HepG2 (cell line): ENCODE results near the gene ACP5. TPM values are rescaled to one million over a fixed set of nuclear protein-coding genes. Genes with fewer than 3 reads are reported as not detected.

Source experiments
- ATAC-seq: fragments of 200-7000 bp; cut with Tn5 transposase; 3 replicates; pipeline ENCODE4 v1.9.1; 2020; ENCODE audit warnings: mild to moderate bottlenecking, moderate library complexity
- BruUV-seq: library from RNA; stranded (reverse); fragments of 400-500 nt; replicated peaks from 2 replicates; lab custom pipeline; 2021; lab: Mats Ljungman, UMichigan
- CTCF ChIA-PET: fragments of 300-600 bp; formaldehyde crosslinking; extraction: SDS; loops from one replicate; lab custom pipeline; 2021; ENCODE audit warnings: low total read pairs, inconsistent platforms, low intra/inter-chr PET ratio; lab: Yijun Ruan, JAX
- POLR2A ChIA-PET: fragments of 350-600 bp; sonication (Branson Sonifier 250); formaldehyde crosslinking; loops from one replicate; lab custom pipeline; 2020; ENCODE audit warnings: antibody characterized with exemption, inconsistent platforms; lab: Yijun Ruan, JAX
- DNase-seq: peaks from one replicate; pipeline ENCODE4 v3.0.0-alpha.2; 2015; ENCODE audit warnings: low spot score
- FAIRE-seq: peaks from 3 replicates; lab custom pipeline; 2011; peaks lifted over from hg19 to GRCh38; lab: Jason Lieb, UNC
- H2AFZ ChIP-seq: one replicate; pipeline ENCODE4 v1.6.1; 2011; ENCODE audit warnings: low read length, inconsistent platforms
- H3K27ac ChIP-seq: fragments of 300-600 bp; 3 replicates; pipeline ENCODE4 v1.8.0; 2011; ENCODE audit warnings: mixed run types, mild to moderate bottlenecking, mixed read lengths, low read length, inconsistent platforms; ENCODE audit not compliant: insufficient read depth; ENCODE audit errors: extremely low read length
- H3K27me3 ChIP-seq, 2 experiments: fragments of 200-600 bp in 1 of 2; 2 replicates in 1 of 2; 3 replicates in 1 of 2; pipeline versions ENCODE4 v1.6.0 to v1.8.0; 2011; ENCODE audit warnings: low read length in 2 of 2, mild to moderate bottlenecking in 2 of 2, moderate library complexity in 2 of 2, inconsistent platforms in 1 of 2; ENCODE audit not compliant: insufficient read depth in 2 of 2, control insufficient read depth in 1 of 2
- H3K36me3 ChIP-seq, 2 experiments: fragments of 200-600 bp in 1 of 2; replicated peaks in 1 of 2; 2 replicates in 1 of 2; 3 replicates in 1 of 2; pipeline versions ENCODE4 v1.5.1 to v1.8.0; 2011; ENCODE audit warnings: low read length in 2 of 2, inconsistent platforms in 1 of 2; ENCODE audit not compliant: insufficient read depth in 2 of 2, control insufficient read depth in 1 of 2
- H3K4me1 ChIP-seq: 2 replicates; pipeline ENCODE4 v1.5.1; 2012; ENCODE audit warnings: low read length, inconsistent platforms; ENCODE audit not compliant: insufficient read depth
- H3K4me2 ChIP-seq: 2 replicates; pipeline ENCODE4 v1.6.0; 2011; ENCODE audit warnings: low read depth, low read length, inconsistent platforms
- H3K4me3 ChIP-seq, 3 experiments: fragments of 200-600 bp in 1 of 3; sonication (generic), shearing (Covaris generic) in 1 of 3; replicated peaks in 1 of 3; 2 replicates each; pipeline ENCODE4 v1.5.1; 2011 to 2016; ENCODE audit warnings: low read length in 3 of 3, inconsistent platforms in 2 of 3, low read depth in 2 of 3, mild to moderate bottlenecking in 2 of 3, control low read depth in 1 of 3, mixed read lengths in 1 of 3; ENCODE audit not compliant: insufficient read depth in 1 of 3
- H3K79me2 ChIP-seq: one replicate; pipeline ENCODE4 v1.6.1; 2011; ENCODE audit warnings: low read length, inconsistent platforms; ENCODE audit not compliant: insufficient read depth
- H3K9ac ChIP-seq: 2 replicates; pipeline ENCODE4 v1.6.0; 2011; ENCODE audit warnings: mild to moderate bottlenecking, low read depth, low read length, inconsistent platforms; ENCODE audit not compliant: insufficient read depth
- H3K9me3 ChIP-seq: 2 replicates; pipeline ENCODE4 v1.5.1; 2012; ENCODE audit warnings: mild to moderate bottlenecking, low read length
- H4K20me1 ChIP-seq: 2 replicates; pipeline ENCODE4 v1.6.0; 2011; ENCODE audit warnings: inconsistent platforms, mild to moderate bottlenecking, low read length, moderate library complexity; ENCODE audit not compliant: insufficient read depth
- ATAD3A ChIP-seq: sonication (generic); formaldehyde crosslinking; IDR thresholded peaks from 2 replicates; pipeline ENCODE4 v1.4.0; 2020; ENCODE audit warnings: missing genetic modification reagents
- DMAP1 ChIP-seq: IDR thresholded peaks from 2 replicates; pipeline ENCODE4 v1.6.1; 2016
- KMT2B ChIP-seq: IDR thresholded peaks from 2 replicates; pipeline ENCODE4 v1.6.1; 2016; ENCODE audit warnings: missing genetic modification reagents, missing compliant biosample characterization
- LBX2 ChIP-seq: sonication (generic); formaldehyde crosslinking; IDR thresholded peaks from 2 replicates; pipeline ENCODE4 v1.5.0; 2020; ENCODE audit warnings: missing genetic modification reagents, mild to moderate bottlenecking, borderline replicate concordance
- SRF ChIP-seq: IDR thresholded peaks from 2 replicates; pipeline ENCODE4 v1.6.1; 2011; ENCODE audit warnings: mild to moderate bottlenecking, low read depth, low read length, moderate library complexity
- ZNF143 ChIP-seq: sonication (generic); formaldehyde crosslinking; IDR thresholded peaks from 2 replicates; pipeline ENCODE4 v1.4.0; 2020; ENCODE audit warnings: missing genetic modification reagents
- ZNF232 ChIP-seq: sonication (generic); formaldehyde crosslinking; IDR thresholded peaks from 2 replicates; pipeline ENCODE4 v1.4.0; 2020; ENCODE audit warnings: missing genetic modification reagents, borderline replicate concordance
- ZNF382 ChIP-seq: sonication (generic); formaldehyde crosslinking; IDR thresholded peaks from 2 replicates; pipeline ENCODE4 v1.5.0; 2020; ENCODE audit warnings: missing genetic modification reagents, mild to moderate bottlenecking, borderline replicate concordance
- ZNF484 ChIP-seq: sonication (generic); formaldehyde crosslinking; IDR thresholded peaks from 2 replicates; pipeline ENCODE4 v1.5.1; 2020; ENCODE audit warnings: mild to moderate bottlenecking, low read depth, missing genetic modification reagents, borderline replicate concordance
- whole genome bisulfite sequencing: methylation state at CpG from one replicate; pipeline ENCODE4 v1.1.6; 2017; ENCODE audit warnings: low lambda C conversion rate; 5-methylcytosine and 5-hydroxymethylcytosine counted together
- in situ Hi-C: cut with HindIII; loops from 2 replicates; pipeline ENCODE4 v1.10.0; 2017; ENCODE audit warnings: low pct_unique_long_range_greater_than_20kb; ENCODE audit not compliant: extremely low pct_ligation_motif_present
- intact Hi-C: fragments of 100-400 bp; cut with micrococcal nuclease; formaldehyde crosslinking; loops from one replicate; pipeline ENCODE4 v1.10.0; 2022; ENCODE audit not compliant: unreplicated experiment
- polyA plus RNA-seq, 8 experiments: library from polyadenylated mRNA; depleted of rRNA in 3 of 8; stranded (reverse) in 7 of 8; unstranded in 1 of 8; fragments of >200 nt; fragmentation: Illumina TruSeq in 4 of 8; extraction: Trizol in 4 of 8; gene quantifications; 2 replicates each; pipeline versions ENCODE4 v1.2.1 to v1.2.3, GENCODE V29; 2011 to 2016; ENCODE audit warnings: low read depth in 4 of 8, missing spikeins in 1 of 8, mixed read lengths in 1 of 8; ENCODE audit not compliant: insufficient read depth in 1 of 8
- total RNA-seq, 5 experiments: library from RNA; depleted of rRNA; stranded (reverse); fragments of >200 nt; fragmentation: Illumina TruSeq; extraction: Trizol; gene quantifications; 2 replicates each; pipeline ENCODE4 v1.2.3, GENCODE V29; 2016; ENCODE audit warnings: low read depth in 1 of 5
- TF ChIP-seq, protein P1 (sequence below): IDR thresholded peaks from 2 replicates; pipeline ENCODE4 v1.6.1; 2012; ENCODE audit warnings: low read depth, low read length, improper control_type of control experiment

ACP5 gene
- total and polyA plus RNA-seq, 2 of the 13 experiments (the other 11 are each of a cell fraction or from before 2014, with no cell fraction given), result 1.3 to 6.7 TPM

DNA sequence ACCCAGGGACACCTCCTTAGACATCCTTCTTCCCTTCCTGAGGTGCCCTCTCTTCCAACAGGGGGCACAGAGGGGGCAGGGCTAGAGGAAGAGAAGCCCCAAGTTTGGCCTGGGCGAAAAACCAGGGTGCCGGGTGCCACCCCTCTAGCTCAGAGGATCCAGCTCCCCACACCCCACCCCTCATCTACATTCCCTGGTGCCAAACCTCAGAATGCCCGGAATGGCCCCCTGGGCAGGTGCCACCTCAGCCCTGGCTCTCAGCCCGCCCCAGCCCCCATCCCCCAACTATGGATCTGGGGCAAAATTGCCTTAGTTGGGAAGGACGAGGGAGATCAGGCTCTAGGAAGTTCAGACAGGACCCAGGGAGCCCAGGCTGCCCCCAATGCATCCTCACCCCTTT is 36.8 kb downstream of the ACP5 start:
- CTCF ChIA-PET, result no interaction called here
- 43% methylated on average over 1 of the region's 5 CpGs for WGBS
- BruUV-seq, result no TSS peak

More for the DNA sequence above, 36.8 kb downstream of the ACP5 start:
- FAIRE-seq, result no peak
- no peak overlapping the region for H2AFZ ChIP-seq
- DNase-seq, result no peak
- intact Hi-C loops, result no loop called here
- H3K79me2 ChIP-seq, result no peaks in the 10 kb centered on the region
- no peak overlapping the region for H3K4me2 ChIP-seq
- no peak overlapping the region for H3K4me3 ChIP-seq
- H4K20me1 ChIP-seq, result no peaks in the 10 kb centered on the region
- no peaks in the 10 kb centered on the region for H3K36me3 ChIP-seq
- H3K9me3 ChIP-seq, result no peaks in the 10 kb centered on the region
- peaks cover 0 to 4% of the 10 kb centered on the region in 2 experiments; a peak in 1 of 5 replicates for H3K27me3 ChIP-seq
- no peak overlapping the region for H3K27ac ChIP-seq
- no peak overlapping the region for H3K9ac ChIP-seq
- in situ Hi-C loops, result no loop called here
- peaks cover 22% of the 10 kb centered on the region for H3K4me1 ChIP-seq
- ATAC-seq, result no peak
- TF ChIP-seq ZNF232, result no peak
- no peak for TF ChIP-seq LBX2 (CRISPR knock-in tag)
- TF ChIP-seq ATAD3A (CRISPR knock-in tag), result no peak
- TF ChIP-seq DMAP1 (CRISPR knock-in tag), result no peak
- no peak for TF ChIP-seq ZNF484
- no peak for TF ChIP-seq ZNF143
- TF ChIP-seq, protein P1, sequence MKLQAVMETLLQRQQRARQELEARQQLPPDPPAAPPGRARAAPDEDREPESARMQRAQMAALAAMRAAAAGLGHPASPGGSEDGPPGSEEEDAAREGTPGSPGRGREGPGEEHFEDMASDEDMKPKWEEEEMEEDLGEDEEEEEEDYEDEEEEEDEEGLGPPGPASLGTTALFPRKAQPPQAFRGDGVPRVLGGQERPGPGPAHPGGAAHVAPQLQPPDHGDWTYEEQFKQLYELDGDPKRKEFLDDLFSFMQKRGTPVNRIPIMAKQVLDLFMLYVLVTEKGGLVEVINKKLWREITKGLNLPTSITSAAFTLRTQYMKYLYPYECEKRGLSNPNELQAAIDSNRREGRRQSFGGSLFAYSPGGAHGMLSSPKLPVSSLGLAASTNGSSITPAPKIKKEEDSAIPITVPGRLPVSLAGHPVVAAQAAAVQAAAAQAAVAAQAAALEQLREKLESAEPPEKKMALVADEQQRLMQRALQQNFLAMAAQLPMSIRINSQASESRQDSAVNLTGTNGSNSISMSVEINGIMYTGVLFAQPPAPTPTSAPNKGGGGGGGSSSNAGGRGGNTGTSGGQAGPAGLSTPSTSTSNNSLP, result no peak
- no peak for TF ChIP-seq ZNF382 (CRISPR knock-in tag)
- TF ChIP-seq KMT2B (CRISPR knock-in tag), result no peak
- TF ChIP-seq SRF, result no peak
- POLR2A ChIA-PET, result no interaction called here
